Measurements from ENCODE around the gene ITGB4.

ITGB4 gene

DNA sequence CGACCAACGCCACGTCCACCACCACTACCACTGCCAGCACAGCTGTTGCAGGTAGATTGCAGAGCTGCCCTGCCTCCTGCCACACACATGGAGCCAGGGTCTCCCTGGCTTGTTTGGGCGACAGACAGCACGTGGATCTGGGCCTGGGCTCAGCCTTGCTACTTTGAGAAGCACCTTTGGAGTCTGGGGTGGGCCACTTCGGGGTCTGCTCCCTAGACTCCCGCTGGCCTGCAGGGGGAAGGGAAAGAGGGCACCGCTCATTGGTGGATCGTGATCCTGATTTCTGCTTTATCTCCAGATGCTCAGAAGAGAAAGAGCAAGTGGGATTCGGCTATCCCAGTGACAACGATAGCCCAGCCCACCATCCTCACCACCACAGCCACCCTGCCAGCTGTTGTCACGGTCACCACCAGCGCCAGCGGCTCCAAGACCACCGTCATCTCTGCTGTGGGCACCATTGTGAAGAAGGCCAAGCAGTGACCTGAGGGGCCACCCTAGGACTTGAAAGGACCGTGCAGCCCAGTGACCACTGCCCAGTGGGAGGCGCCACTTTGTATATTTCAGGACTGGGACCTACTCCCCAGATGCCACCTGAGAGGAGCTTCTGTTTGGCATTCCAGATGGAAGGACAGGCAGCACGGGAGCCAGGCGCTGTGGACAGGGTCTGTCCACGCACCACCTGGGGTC lies 15.1 kb upstream of the ITGB4 start:
- H3K4me3 ChIP-seq (ENCODE audit: low read length): no peak overlapping the region
- no peak for TF ChIP-seq CTCF (conservative IDR thresholded peaks at IDR 0.05; ENCODE audit: low read depth, low read length)
- no peak for DNase-seq (ENCODE audit: low read depth)

DNA sequence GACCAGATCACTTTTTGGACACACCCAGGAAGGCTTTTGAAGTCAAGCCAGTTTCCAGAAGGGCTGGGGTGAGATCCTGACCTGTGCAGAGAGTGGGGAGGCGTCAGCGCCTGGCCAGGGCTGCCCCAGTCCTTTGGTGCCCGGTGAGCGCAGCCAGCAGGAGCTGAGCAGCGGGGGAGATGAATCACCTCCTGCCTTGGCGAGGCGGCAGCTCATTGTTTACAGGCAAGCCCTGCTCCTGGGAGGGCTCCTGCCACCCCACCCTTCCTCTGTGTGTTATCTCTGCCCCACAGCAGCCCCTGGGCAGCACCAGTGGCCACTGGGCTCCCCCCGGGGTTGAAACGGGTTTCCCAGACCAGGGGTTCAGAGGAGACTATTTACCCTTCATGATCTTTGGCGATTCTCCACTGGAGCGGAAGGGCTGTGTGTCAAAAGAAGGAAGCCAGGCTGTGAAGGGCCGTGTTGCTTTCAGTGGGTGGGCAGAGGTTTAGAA lies 14.1 kb upstream of the ITGB4 start:
- TF ChIP-seq CTCF (conservative IDR thresholded peaks at IDR 0.05; ENCODE audit: low read depth, low read length): no peak
- DNase-seq (ENCODE audit: low read depth): no peak
- H3K4me3 ChIP-seq (ENCODE audit: low read length): no peak overlapping the region

DNA sequence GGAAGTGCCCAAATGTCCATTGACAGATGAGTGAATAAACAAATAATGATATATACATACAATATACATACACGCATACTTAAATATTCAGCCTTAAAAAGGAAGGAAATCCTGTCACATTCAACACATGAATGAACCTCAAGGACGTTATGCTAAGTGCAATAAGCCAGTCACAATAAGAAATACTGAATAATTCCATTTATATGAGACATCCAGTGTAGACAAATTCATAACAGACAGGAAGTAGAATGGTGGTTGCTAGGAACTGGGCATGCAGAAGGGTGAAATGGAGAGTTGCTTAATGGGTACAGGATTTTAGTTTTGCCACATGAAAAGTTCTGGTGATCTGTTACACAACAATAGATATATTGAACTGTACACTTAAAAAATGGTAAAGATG lies 8.8 kb upstream of the ITGB4 start:
- no peak for DNase-seq (ENCODE audit: low read depth)
- no peak overlapping the region for H3K4me3 ChIP-seq (ENCODE audit: low read length)
- TF ChIP-seq CTCF (conservative IDR thresholded peaks at IDR 0.05; ENCODE audit: low read depth, low read length): no peak

GRCh38 chr17:75719732-75720131 lies 1.5 kb upstream of the ITGB4 start:
- no peak for TF ChIP-seq CTCF (conservative IDR thresholded peaks at IDR 0.05; ENCODE audit: low read depth, low read length)
- DNase-seq (ENCODE audit: low read depth): no peak
- no peak overlapping the region for H3K4me3 ChIP-seq (ENCODE audit: low read length)

DNA sequence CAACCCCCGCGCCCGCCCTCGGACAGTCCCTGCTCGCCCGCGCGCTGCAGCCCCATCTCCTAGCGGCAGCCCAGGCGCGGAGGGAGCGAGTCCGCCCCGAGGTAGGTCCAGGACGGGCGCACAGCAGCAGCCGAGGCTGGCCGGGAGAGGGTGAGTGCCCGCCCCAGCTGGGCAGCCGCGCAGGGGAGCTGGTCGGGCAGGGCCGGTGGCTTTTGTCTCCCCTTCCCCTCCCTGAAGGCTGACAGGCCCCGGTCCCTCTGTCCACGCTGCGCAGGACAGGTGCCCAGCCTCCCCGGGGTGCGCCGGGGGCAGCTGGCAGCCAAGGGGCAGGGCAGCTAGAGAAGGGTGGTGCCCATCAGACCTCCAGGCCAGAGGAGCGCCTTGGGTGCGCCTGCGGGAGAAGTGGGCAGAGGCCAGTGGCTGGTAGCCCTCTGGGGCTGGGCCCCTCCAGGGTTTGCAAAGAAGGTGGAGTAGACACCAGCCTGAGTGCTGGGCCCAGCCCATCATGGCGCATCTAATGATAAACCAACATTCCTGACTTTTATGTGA lies 278 bp downstream of the ITGB4 start:
- no peak for DNase-seq (ENCODE audit: low read depth)
- no peak for TF ChIP-seq CTCF (conservative IDR thresholded peaks at IDR 0.05; ENCODE audit: low read depth, low read length)
- H3K4me3 ChIP-seq (ENCODE audit: low read length): peak overlapping the region; percentile 56

DNA sequence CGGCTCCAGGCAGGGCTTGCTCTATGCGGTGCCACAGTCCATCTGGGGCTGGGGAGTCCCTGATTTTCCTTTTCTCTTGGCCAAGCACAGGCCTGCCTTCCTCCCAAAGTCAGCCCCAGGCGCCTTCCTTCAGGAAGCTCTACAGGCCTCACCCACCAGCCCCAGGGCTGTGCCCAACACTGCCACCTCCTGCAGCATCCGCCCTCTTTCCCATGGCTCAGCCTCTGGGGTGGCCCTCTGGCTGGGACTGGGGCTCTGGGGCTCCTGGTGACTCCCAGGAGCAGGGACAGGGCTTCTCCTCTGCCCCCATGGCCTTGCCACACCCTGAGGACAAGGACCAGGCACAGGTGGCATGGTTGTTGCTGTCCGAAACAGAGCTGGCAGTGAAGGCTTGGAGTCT lies 817 bp downstream of the ITGB4 start:
- no peak for DNase-seq (ENCODE audit: low read depth)
- peak; percentile 16 for TF ChIP-seq CTCF (conservative IDR thresholded peaks at IDR 0.05; ENCODE audit: low read depth, low read length)
- peak overlapping the region; percentile 56 for H3K4me3 ChIP-seq (ENCODE audit: low read length)

GRCh38 chr17:75722542-75723095 lies 1.4 kb downstream of the ITGB4 start:
- no peak for TF ChIP-seq CTCF (conservative IDR thresholded peaks at IDR 0.05; ENCODE audit: low read depth, low read length)
- no peak for DNase-seq (ENCODE audit: low read depth)
- peak overlapping the region; percentile 56 for H3K4me3 ChIP-seq (ENCODE audit: low read length)
